Activated T-cell treated with anti-CD3 and anti-CD28 coated beads, Interleukin-2, amount 50 U/mL, for 1 hour (primary cell): ENCODE measurements around the gene LIPE.

Experiments
- DNase-seq: peaks from one replicate; pipeline ENCODE4 v3.0.0-alpha.2; 2020

The LIPE gene

DNA sequence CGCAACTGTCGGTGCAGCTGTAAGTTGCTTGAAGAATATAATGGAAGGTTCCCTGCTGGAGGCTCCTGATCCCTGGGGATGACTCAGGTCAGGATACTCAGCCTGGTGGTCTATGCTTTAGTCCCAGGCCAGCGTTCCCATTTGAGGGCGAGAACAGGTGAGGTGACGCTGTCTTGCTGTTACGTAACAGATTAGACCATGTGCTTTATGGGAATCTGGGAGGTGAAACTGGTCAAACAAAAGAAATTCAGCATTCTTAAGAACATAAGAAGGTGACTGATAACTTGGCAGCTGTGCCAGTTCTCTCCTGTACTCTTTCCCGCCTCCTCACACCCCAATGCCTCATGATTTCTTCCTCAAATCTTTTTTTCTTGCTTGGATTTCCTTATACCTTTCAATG, 15.6 kb upstream of the LIPE start, which contains the start of gene CXCL17:
CXCL17 (minus strand) TSS at position 114 of the 400 bp plus-strand sequence. CDS start 114 bp downstream, outside the sequence.
- no peak for DNase-seq

DNA sequence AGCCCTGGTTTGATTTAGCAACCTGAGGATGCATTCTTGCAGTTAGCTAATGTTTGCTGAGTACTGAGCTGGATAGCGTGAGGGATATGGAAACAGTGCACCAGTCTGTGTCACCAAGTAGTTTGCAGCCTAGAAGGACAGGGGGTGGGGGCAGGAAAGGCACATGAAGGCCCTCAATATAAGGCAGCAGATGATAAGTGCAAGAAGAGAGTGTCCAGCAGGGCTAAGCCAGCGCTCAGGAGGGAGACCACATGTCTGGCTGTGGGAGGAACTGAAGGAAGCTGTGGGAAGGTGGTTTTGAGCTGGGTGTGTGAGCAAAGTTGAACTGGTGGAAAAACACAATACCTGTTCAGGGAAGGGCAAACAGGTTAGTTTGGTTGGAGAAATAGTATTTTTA, 13.9 kb upstream of the LIPE start:
- DNase-seq, result peak; percentile 27

DNA sequence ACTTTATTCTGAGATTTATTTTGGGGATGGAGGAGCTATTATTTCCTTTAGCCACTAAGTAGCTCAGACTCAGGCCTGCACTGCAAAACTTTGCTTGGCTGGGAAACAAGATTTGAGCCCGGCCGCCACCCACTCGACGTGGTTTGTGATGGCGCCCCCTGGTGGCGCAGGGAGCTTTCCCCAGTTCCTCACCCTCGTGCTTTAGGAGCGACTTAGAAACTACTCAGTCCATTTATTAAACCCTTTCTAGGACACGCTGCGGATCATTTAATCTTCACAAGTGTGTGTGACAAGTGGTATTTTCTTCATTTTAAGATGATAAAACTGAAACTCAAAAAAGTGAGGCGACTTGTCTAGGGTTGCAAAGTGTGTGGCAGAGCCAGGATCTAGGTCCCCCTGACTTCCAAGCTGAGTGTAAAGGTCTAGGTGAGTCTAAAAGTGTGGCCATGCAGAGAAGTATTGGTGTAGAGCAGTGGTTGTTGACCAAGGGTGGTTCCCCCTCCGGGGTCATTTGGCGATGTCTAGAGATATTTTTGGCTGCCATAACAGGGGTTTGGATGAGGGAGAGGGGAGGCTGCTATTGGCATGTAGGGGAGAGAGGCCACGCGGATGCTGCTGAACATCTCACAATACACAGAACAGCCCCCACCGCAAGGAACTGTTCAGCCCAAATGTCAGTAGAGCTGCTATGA, 13.3 kb upstream of the LIPE start:
- peak; percentile 82 for DNase-seq

DNA sequence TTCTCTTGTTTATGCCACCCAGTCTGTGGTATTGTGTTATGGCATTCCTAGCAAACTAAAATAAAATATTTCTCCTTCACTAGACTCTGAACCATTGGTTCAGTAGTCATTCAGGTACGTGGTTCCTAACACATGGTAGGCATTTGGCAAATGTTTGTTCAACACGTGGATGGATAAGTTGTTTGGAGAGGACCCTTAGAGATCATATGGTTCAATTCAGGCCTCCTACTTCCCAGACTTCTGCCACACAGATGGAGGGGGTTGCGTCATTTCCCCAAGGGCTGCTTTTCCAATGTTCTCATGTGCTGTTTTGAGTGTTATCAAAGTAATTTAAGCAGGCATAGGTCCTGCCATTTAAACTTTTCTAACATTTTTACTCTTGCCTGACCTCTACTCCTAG, 8.8 kb upstream of the LIPE start:
- DNase-seq, result no peak

DNA sequence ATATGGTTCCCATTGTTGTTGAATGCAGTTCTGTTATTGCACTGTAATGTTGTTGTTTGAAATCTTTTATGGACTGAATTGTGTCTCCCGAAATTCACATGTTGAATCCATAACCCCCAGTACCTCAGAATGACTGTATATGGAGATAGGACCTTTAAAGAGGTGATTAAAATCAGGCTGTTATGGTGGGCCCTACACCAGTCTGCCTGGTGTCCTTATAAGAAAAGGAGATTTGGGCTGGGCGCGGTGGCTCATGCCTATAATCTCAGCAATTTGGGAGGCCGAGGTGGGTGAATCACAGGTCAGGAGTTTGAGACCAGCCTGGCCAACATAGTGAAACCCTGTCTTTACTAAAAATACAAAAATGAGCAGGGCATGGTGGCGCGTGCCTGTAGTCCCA, 8.1 kb upstream of the LIPE start:
- no peak for DNase-seq

DNA sequence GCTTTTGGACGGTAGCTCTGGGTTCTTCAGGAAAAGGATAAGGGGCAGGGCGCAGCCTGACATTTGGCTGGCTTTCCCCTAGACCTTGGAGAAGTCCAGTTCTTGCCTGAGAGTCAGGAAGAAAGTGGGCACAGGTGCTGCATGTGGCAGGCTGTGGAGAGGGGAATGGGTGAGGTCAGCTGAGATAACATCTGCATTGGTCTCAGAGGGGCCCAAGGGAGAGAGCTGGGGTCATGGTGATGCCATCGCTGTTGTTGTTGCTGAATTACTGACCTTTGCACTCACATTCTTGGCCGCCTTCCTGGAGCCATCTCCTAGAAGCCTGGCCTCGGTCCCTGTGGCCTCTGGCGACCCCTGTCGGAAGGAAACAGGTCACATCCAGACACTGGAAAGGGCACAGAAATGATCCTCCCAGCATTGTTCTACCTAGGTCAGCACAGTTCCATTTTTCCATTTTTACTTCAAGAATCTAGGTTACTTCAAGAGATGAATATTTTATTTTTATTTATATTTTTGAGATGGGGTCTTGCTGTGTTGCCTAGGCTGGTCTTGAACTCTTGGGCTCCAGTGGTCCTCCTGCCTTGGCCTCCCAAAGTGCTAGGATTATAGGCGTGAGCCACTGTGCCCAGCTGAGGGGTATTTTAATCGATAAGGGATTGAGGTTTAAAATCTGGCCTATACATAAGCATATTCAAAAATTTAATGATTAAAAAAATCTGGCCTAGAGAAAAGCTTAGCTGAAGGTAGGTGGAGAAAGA, 6.5 kb upstream of the LIPE start:
- peak; percentile 69 for DNase-seq

DNA sequence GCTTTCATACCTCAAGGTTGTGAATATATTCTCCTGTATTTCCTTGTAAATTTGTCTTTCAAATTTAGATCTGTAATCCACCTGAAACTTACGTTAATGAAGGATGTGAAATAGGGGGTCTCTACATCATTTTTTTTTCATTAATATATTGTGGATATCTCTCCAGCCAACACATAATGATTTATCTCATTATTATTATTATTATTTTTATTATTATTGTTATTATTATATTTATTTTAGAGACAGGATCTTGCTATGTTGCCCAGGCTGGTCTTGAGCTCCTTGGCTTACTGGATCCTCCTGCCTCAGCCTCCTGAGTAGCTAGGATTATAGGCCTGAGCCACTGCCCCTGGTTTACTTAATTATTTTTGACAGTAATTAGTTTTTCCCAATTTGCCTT, 4.3 kb upstream of the LIPE start:
- DNase-seq, result no peak

DNA sequence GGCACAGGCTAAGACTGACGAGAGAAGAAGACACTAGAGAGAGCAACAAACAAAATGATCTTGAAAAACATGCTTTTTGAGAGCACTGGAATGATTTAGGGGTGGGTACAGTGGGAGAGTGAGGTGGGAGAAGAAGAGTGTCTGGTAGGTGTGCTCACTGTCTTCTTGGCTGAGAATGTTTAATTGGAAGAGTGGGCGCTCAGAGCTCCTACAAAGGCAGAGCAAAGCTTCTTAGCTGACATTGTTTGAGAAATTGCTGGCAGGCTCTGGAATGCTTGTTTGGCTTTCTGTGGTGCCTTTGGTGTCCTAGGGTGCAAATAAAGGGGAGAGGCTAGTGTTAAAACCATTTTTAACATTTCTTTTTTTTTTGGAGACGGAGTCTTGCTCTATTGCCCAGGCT, 1.5 kb upstream of the LIPE start:
- no peak for DNase-seq

DNA sequence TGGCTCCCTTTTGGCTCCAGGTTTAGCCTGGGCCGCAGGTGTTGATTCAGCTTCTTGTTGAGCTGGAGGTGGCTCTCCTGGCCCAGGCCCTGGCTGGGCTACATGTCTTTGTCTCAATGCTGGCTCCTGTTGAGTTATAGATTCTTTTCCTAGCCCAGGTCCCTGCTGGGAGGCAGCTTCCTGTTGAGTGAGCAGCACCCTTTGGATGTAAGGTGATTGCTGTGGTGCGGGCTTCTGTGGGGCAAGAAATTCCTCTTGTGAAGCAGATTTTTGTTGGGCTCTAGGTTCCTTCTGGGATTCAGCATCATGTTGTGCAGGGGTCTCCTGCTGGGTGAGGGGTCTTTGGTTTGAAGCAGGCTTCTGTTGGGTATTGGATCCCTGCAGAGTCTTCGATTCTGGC, 545 bp downstream of the LIPE start:
- DNase-seq, result no peak

DNA sequence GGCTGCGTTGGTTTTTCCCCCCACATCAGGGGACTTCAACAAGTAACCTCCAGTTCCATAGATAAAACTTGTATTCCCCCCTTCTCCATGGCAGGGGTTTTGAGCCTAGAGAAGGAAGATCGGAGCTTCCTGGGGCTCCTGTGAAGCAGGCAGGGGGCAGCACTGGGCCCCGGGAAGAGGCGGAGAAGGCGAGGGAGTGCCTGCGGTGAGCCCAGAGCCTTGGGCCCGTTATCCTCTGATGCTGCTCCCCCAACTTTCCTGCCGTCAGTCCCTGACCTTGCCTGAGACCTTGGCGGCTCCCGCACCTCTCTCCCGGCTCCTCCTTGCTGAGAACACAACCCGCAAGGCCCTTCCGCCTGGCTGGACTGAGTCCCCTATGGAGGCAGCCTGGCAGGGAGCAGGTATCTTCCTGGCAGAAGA, 2.5 kb downstream of the LIPE start:
- DNase-seq, result no peak

DNA sequence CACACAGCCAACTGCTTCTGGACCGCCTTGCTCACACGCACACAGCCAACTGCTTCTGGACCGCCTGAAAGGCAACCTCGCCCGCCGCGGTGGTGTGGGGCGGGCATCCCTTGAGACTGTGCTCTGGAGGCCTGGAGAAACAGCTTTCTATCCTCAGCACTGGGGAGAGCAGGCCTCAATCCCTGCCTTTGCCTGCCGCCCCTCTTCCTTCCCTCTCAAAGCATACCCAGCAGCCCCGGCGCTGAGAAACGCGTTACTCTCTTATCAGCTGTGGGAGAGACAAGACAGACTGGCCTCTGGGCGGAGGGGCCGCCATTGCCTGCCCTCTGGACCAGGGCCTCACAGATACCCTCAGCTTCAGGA, 2.9 kb downstream of the LIPE start:
- peak; percentile 27 for DNase-seq

DNA sequence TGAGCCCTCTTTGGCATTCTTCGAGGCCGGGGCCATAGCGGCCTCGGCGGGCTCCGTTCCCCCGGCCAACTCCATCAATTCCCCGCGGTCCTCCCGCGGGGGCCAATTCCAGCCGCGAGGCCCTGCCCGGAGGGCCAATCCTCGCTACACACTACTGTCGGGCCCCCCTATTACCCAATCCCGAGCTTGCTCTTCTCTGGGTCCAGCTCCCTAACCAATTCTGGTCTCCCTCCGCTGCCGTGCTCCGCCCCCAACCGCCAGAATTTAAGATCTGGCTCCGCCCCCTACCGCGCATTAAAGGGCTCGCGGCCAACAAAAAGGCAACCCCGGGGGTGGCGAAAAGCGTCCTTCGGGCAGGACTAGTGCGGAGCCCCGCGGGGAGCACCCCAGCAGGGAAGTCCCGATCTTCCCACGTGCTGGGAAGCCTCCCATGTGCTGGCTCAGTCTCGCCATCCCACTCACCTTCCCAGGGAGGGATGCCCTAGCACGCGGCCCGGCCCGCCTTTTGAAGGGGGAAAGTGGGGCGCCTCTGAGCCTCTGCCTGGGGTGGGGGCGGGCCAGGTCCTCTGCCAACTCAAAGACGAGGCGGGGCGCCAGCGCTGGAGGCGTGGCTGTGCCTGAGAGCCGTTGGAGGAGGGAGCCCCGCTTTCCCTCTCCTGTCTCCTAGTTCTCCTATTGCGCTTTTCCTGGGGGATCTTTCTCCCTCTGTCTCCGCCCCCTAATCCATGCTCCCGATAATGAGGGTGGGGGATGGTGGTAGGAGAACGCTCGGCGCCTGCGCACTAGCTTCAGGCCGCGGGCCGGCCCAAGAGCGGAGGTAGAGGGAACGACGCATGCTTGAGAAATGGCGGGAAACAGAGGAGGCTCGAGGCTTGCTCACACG, 3.5 kb downstream of the LIPE start:
- DNase-seq, result peak; percentile 94

DNA sequence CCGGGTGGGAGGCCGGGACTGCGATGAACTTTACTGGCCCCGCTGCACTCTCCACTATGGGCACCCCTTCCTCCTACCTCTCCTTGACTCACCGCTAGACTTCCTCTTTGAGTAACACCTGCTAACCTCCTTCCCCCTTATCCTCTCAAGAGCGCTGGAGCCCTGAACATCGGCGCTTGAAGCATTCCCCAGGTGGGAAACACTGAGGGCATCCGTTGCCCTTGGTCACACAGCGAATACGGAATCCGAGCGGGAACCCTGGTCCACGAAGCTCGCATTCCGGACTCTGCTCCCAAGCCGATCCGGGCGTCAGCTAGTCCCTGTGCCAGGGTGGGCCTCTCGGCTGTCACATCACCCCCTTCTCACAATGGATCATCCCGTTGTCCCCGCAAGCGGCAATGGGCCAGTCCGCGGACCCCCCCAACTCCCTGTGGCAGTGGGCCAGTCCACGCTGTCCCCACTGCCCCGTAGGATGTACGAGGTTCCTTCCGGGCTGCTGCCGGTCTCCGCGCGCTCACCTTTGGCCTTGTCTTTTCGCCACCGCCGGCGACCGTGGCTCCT, 4.2 kb downstream of the LIPE start:
- peak; percentile 70 for DNase-seq

DNA sequence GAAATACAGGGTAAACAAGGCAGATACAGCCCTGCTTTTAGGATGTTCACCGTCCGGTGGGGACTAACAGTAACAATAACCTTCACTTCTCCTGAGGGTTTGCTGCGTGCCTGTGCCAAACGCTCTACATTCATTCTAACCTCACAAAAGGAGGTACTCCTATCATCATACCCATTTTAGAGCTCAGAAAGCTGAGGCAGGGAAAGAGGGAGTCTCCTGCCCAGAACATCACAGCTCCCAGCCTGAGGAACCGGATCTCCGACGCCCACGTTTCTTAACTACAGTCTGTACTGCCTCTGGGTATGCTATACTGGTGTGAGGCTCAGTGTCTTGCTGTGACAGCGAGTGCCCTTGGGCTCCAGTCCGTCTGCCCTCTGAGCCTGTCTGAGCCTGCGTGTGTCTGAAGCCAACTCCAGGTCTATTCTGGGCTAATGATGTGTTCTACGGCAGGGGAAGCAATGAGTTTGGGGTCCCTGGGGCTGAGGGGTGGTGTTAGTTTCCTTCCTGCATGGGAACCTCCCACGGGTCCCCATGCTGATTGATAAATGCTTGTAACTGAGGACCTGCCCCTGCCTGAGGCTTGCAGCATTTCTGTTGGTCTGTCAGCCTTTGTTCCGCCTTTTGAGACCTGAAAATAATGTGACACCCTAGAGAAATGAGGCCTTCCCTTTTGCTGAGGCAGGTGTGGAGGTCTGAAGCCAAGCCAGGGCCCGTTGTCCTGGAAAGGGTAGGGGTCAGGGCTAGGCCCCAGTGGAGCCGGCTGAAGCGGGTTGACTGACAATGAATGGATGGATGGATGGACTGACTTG, 4.9 kb downstream of the LIPE start:
- no peak for DNase-seq

DNA sequence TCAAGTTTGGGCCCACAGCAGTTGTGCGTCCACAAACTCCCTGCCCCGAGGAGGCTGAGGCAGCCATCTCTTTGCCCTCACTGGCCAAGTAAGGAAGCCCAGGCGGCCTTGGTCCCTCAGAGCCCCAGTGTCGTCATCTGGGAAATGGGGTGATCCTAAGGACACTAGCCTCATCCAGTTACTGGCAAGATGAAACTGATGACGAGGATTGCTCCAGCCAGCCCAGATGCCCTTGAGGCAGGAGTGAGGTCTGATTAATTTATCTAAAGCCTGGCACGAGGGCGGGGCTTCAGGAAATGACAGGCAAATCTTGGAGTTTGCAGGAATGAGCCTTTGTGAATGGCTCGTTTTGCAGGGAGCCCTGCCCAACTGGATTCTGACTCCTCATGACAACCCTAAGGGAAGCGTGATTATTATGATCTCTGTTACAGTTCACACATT, 5.6 kb downstream of the LIPE start:
- DNase-seq, result no peak

DNA sequence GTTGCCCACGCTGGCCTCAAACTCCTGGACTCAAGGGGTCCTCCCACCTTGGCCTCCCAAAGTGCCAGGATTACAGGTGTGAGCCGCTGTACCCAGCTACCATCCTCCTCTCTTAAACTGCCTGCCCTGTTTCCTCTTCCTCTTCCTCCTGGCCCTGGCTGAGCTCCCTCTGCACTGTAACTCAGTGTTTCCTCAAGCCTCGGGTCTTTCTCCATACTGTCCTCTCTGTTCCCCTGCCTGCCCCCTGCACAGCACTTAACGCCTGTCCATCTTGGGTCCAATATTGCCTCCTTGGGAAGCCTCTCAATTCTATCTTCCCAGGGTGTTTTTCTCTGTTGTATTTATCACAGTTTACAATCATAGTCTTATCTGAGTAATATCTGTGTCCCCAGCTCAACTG, 6.1 kb downstream of the LIPE start:
- DNase-seq, result no peak

DNA sequence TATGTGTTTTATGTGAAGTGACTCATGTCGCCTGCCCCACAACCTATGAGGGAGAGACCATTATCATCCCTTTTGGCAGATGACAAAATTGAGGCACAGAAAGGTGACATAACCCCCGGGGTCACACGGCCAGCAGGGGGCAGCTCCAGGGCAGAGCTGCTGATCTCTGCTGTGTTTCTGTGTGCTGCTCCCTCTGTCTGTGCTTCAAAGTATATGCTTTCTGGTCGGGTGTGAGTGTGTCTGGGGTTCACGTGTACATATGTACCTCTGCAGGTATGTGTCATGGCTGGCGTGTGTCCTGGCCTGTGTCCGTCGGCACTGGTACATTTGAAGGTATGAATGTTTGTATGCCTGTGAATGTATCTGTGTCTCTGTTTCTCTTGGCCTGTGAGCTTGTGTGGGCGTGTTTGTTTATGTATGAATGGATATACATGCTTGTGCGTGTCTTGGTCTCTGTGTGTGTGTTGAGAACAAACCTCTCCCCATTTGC, 7.1 kb downstream of the LIPE start:
- peak; percentile 78 for DNase-seq

DNA sequence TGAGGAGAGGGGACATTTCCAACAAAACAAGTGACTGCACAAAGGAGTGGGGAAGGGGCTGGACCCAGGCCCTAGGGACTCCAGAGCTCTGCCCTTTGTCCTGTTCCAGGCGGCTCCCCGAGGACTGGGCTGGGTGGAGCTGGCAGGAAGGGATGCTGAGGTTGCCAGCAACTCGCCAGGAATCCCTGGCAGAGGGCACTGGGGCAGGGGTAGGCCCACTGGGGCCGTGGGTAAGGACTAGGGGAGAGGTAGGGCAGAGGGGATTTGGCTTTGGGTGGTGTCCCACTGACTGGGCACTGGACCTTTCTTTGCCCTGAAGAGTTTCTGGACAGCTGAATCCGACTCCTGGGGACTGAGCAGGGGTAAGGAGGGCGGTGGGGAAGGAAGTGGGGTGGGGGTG, 7.9 kb downstream of the LIPE start:
- no peak for DNase-seq

DNA sequence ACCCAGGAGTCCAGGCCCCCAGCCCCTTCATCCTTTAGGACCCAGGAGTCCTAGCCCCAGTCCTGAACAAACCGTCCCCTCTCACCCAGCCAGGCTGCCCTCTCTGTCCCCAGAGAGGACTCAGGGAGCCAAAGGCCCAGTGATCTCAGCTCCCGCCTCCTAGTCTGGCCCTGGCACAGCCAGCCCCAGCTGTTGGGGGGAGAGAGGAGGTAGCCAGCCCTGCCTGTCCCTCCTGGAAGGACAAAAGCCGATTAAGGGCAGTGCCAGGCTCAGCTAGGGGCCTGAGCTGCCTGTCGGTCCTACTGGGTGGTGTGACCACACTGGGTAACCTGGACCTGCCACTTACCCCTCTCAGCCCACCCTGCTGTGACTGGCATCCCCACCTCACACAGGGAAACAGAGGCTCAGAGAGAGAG, 14.5 kb downstream of the LIPE start:
- no peak for DNase-seq

DNA sequence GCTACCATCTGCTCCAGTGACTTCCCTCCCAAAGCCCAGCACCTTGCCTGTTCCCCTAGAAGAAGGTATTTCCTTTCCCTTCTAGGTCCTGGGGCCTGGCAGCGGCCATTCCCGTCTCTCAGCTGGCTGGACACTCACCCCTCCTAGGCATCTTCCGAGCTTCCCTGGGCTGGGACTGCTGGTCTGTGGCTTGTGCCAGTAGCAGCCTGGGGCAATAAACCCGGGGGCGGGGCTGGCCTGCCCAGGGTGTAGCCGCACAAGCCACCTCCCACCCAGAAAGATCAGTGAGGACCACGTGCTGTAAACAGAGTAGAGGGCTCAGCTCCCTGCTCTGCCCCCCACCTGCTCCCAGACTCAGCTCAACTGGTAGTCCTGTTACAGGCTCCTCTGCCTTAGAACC, 15.0 kb downstream of the LIPE start:
- no peak for DNase-seq

DNA sequence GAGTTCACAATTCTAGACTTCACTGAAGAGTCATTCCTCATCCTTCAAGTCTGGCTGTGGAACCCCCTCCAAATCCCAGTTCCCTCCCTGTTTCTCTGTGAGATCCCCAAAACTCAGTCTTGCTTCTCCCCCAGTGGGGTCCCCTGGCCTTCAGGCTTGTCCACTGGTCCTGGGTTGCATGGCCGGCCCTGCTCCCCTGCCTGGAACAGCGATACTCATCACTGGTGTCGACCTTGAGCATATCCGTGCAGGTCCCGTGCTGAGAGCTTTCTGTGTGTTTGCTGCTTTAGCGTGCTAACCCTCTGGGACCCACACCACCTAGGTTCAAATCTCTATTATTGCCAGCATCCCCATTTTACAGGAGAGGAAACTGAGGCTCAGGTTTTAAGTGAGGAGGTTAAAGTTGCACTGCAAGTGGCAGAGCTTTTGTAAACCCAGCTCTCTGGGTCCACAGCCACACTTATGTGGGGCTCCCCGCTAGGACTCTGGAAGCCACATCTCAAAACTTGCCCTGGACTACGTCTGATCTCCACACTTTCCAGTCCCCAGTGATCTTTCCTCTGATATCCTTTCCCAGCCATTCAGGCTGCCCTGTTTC, 15.5 kb downstream of the LIPE start:
- no peak for DNase-seq

DNA sequence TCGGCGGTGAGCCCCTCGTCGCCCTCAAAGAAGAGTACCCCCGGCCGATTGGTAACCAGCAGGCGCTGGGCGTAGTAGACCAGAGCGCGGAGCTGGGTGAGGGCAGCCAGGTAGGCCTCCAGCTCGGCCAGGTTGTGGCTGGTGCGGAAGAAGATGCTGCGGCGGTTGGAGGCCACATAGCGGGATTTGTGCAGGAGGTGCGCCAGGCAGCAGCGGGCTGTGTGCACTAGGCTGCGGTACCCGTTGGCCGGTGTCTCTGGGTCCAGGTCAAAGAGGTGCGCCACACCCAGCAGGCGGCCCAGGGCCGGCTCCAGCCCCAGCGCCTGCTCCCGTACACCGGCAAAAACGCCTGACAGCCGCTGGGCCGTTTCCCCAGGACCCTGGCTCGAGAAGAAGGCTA, 16.8 kb downstream of the LIPE start:
- DNase-seq, result no peak
